PC-3 (cell line): ENCODE measurements around the gene SRGAP1.

ENCODE experiments used
- EZH2 ChIP-seq: fragments of 300-600 bp; sonication (generic); IDR thresholded peaks from one replicate; pipeline ENCODE4 v1.6.1; 2017; ENCODE audit warnings: antibody characterized with exemption, mild to moderate bottlenecking, low read length; ENCODE audit not compliant: unreplicated experiment
- TF ChIP-seq, protein P1 (sequence below): fragments of 300-600 bp; sonication (generic); conservative IDR thresholded peaks from 2 replicates; pipeline ENCODE4 v1.5.1; 2017; ENCODE audit warnings: antibody characterized with exemption, low read depth, mild to moderate bottlenecking, low read length

GRCh38 chr12:63997198-63997597 lies 152.7 kb downstream of the SRGAP1 start:
- TF ChIP-seq, protein P1, sequence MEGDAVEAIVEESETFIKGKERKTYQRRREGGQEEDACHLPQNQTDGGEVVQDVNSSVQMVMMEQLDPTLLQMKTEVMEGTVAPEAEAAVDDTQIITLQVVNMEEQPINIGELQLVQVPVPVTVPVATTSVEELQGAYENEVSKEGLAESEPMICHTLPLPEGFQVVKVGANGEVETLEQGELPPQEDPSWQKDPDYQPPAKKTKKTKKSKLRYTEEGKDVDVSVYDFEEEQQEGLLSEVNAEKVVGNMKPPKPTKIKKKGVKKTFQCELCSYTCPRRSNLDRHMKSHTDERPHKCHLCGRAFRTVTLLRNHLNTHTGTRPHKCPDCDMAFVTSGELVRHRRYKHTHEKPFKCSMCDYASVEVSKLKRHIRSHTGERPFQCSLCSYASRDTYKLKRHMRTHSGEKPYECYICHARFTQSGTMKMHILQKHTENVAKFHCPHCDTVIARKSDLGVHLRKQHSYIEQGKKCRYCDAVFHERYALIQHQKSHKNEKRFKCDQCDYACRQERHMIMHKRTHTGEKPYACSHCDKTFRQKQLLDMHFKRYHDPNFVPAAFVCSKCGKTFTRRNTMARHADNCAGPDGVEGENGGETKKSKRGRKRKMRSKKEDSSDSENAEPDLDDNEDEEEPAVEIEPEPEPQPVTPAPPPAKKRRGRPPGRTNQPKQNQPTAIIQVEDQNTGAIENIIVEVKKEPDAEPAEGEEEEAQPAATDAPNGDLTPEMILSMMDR: no peak
- no peak for TF ChIP-seq EZH2
